HPDE6-E6E7 (cell line): ENCODE measurements around the gene LAMA4.
A peak's percentile ranks its signal among the peaks of the same experiment; 100 is the strongest.
"Not testable (repeated sequence)": the region's sequence is repeated elsewhere in the genome, so short reads cannot be mapped to it uniquely, and the experiment has no call there.

Experiments
- DNase-seq: peaks from one replicate; pipeline ENCODE4 v3.0.0; 2011; ENCODE audit warnings: missing footprints; ENCODE audit errors: extremely low spot score

LAMA4 gene

GRCh38 chr6:112216662-112217551 is 37.5 kb downstream of the LAMA4 start:
- DNase-seq: peak; percentile 64

DNA sequence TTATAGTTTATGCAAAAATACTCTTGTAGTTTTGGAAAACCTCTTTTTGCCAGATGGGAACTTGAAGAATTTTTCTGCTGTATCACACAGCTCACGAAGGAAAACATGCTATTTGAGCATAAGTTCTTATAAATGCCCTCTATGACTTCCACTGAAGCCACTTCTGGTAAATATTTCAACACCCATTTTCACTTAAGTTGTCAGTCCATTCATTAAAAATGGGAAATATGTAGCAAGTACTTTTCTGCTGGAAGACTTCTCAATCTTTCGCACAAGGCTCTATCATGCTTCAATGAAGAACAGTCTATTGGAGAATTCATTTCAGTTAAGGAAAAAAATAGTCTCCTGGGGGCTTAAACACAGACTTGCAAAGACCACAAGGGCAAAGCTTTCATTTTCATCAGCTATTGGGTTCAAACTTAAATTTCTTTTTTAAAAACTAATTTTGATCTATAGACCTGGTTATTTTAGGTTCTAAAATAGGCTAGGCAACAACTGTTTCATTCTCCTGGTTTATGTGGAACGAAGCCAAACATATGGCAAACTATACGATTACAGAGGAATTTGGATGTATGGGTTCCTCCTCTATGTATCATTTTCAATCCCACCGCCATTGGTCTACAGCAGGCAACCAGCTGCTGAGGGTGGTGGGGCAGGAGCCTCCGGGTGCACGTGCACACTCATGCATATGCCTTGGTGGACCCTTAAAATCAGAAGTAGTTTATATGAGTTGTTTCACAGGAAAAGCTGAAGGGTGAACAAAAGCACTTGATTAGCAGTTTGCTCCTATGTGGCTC is 38.7 kb downstream of the LAMA4 start:
- no peak for DNase-seq

- DNase-seq: no peak
Observed at GRCh38 chr6:112214739-112215269, 39.6 kb downstream of the LAMA4 start.

GRCh38 chr6:112210852-112211251 is 43.5 kb downstream of the LAMA4 start:
- no peak for DNase-seq

DNA sequence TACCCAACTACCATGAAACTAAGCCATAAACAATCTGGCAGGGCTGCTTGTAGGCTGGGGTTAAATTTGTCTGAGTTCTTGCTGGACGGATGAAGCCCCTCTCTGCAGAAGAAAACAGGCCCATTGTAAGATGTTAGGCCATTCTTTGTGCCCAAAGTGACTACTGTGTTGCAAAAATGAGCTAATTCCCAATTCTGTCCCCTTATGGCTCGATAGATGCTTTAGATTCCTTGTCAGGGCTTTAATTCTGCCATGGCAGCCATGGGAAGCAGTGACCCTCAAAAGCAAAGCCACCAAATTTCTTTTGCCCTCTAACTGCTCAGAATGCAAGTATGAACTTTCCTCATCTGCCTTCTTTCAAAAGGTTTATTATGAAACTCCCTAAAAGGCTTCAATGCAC is 45.2 kb downstream of the LAMA4 start:
- no peak for DNase-seq

GRCh38 chr6:112207776-112208175 is 46.6 kb downstream of the LAMA4 start:
- DNase-seq: no peak

DNA sequence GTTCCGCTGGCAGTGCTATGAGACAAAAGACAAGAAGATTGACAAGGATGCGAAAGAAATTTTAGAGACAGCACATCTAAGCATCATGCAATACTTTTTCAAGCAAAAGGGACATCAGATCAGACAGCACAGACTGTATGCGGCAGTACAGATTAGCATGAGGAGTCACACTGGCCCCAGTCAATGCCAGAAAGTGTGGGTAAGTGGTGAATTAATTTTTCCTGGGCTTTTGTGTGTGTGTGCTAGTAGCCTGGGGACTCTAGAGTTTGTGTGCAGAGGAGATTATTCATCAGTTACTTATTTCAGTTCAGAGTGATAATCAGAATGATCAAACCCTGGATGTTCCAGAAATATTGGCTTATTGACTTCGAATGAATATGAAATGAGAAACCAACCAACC is 47.2 kb downstream of the LAMA4 start:
- no peak for DNase-seq

- DNase-seq: no peak
Observed at GRCh38 chr6:112206110-112206458, 48.3 kb downstream of the LAMA4 start.

DNA sequence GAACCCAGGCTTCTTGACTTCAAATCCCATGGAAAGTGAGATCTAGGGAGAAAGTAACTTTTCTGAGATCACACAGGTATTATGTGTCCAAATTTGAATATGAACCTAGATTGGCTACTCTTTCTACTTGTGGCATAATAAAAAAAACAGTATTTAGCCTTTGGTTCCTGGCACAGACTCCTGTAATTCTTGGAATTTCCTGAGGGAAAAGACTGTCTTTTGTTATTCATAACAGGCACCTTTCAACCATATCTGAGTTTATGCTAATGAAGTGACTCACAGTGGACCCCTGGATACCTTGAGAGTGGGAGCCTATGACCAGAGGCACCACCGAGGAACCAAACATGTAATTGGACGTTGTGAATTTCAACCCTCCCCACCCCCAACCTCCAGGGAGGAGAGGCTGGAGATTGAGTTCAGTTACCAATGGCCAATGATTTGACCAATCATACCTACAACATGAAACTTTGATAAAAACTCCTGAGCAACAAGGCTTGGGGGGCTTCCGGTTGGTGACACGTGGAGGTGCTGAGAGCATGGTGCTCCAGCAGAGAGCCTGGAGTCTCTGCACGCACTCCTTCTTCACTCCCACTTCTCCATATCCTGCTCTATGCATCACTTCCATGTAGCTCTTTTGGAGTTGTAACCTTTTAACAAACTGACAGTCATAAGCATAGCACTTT is 48.8 kb downstream of the LAMA4 start:
- no peak for DNase-seq

- no peak for DNase-seq
Observed at GRCh38 chr6:112204350-112204706, 50.0 kb downstream of the LAMA4 start.

GRCh38 chr6:112203577-112204349 is 50.6 kb downstream of the LAMA4 start:
- DNase-seq: peak; percentile 66

DNA sequence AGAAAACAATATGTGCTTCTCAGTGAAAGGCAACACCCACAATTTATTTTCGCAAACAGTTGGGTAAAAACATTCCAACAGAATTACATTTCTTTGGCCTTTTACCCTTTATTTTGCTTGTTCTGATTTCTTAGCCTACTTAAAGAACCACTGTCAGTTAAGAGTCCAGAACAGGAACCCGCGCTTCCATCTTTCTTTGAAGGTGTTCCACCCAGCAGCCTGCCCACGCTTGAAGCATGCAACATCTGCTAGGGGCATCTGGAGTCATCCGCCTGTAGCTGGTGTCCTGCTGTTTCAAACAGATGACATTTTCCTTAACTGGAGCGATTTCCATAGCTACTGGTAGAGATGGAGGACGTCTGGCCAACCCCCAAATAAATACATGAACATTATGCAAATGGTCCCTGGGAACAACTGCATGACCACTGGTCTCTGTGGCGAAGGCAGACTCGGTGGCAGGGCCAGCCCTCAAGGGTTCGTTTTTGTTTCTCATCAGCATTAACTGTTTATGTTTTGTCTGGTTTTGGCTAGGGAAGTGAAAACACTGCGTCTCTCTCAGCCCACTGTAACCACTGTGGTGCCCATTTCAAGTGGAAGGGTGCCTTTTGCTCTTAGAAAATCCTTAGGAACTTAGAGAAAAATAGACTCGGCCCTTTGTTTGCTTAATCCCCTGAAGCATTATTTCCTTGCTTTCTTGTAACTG is 51.6 kb downstream of the LAMA4 start:
- DNase-seq: no peak

DNA sequence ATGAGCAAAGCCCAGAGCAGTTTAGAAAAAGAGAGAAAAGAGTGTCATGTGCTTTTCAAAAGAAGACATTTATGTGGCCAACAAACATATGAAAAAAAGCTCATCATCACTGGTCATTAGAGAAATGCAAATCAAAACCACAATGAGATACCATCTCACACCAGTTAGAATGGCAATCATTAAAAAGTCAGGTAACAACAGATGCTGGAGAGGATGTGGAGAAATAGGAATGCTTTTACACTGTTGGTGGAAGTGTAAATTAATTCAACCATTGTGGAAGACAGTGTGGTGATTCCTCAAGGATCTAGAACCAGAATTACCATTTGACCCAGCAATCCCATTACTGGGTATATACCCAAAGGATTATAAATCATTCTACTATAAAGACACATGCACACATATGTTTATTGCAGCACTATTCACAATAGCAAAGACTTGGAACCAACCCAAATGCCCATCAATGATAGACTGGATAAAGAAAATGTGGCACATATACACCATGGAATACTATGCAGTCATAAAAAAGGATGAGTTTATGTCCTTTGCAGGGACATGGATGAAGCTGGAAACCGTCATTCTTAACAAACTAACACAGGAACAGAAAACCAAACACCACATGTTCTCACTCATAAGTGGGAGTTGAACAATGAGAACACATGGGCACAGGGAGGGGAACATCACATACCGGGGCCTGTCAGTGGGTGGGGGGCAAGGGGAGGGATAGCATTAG is 54.0 kb downstream of the LAMA4 start:
- not testable (repeated sequence) for DNase-seq

DNA sequence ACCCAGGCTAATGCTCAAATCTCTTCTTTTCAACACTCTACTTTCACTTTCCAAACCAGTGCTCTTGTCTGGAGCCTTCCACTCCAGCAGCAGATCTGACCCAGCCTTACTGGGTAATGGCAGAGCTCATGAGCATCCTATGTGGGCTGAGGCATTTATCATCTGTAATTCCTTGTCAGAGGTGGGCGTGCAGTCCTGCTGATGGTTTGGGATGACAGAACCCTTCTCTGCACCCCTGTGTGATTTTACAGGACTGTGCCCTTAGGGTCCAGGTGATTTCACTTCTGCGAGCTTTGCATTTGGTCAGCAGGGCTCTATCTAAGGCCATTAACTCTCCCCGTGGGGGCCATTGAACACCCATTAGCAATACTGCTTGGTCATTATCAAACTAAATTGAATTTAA is 55.4 kb downstream of the LAMA4 start:
- DNase-seq: no peak

DNA sequence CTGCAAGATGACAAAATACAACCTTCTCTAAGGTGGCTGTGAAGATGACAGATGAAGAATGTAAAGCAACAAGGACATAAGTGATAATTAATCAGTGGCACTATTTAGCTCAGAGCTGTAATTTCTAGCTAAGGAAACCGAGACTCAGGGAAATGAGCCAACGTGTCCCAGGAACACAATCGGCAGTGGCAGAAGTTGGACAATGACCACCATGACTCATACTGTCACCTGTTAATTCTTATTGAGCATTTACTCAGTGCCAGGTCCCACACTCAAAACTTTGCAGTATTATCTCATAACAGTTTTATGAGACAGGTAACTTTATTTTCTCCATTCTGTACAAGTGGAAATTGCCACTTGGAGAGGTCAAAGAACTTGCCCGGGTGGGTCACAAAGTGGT is 55.8 kb downstream of the LAMA4 start:
- DNase-seq: no peak

- no peak for DNase-seq
Observed at GRCh38 chr6:112197636-112198035, 56.7 kb downstream of the LAMA4 start.

DNA sequence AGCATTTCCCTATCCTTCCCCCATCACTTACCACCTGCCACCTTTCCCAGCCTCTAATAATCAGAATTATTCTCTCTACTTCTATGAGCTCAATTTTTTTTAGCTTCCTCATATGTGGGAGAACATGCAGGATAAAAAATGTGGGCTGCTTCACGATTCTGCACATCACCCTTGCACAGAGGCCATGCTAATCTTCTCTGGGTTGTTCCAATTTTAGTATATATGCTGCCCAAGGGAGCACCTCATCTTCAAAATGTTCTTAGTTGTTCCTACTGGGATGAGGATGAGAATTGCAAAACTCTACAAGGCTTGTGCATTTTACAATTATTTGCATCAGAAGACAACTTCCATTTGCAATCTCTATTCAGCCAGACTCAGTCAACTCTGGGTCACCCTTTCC is 58.1 kb downstream of the LAMA4 start:
- DNase-seq: no peak

DNA sequence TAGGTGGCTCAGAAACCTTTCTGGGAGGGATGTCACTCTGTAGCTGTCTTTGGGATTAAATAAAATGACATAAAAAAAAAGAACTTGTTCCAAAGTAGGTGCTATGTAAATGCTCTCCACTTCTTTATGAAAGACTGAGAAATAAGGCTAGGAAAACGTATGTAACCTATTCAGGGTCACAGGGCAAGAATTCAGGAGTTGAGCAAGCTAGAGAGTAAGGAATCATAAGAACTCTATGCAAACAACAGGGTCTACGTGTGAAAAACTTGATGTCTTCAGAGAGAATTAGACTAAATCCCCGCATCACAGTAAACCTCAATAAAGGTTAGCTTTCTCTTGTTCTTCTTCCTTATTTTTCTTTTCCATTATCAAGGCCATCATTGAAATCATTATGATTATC is 59.2 kb downstream of the LAMA4 start:
- no peak for DNase-seq

DNA sequence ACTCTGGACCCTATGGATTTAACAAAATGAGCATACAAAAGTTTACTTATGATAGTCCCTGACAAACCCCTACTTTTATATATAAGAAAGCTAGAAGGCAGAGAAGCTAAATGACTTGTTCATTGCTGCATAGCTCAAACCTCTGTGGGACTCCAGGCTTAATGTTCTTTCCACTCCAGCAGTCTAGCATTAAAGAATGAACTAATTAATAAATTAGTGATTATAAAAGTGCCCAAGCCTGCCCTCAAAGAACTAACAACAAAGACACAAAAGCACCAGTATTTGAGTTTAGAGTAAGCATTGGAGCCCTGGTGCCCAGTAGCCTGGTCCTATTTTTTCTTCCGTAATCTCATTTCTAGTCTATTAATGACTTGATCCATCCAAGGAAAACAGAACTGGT is 59.9 kb downstream of the LAMA4 start:
- no peak for DNase-seq

DNA sequence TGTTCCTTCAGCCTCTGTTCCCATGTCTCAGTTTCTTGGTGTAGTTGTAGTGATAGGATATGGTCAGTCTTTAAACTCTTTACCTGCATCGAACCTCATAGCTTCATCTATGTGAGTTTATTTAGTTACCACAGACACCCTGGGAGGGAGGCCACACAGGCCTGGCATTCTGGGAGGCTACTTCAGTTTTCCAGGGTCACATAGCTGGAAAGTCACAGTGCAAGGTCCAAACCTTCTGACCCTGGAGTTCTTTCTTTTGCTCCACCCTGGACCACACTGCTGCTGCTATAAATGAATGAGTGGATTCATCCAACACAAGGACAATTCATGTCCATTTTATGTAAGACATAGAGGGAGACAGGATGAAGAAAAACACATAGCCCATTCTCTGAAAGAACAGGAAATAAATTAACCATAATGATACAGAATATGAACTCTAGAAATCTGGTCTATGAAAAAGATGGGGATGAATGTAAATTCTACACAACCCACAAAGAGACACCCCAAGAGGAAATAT is 60.8 kb downstream of the LAMA4 start:
- no peak for DNase-seq
